Colonic mucosa (tissue), 4 donors: ENCODE results near the gene TXNDC17. TPM values are rescaled to one million over a fixed set of nuclear protein-coding genes. Genes with fewer than 3 reads are reported as not detected.

Source experiments
- DNase-seq: peaks from one replicate; pipeline ENCODE4 v3.0.0-alpha.2; 2020
- H3K27ac ChIP-seq: fragments of 200-600 bp; one replicate; pipeline ENCODE4 v1.8.0; 2021
- H3K27me3 ChIP-seq: fragments of 200-600 bp; one replicate; pipeline ENCODE4 v1.8.0; 2021
- H3K36me3 ChIP-seq: fragments of 200-600 bp; one replicate; pipeline ENCODE4 v1.8.0; 2021
- H3K4me1 ChIP-seq: fragments of 200-600 bp; one replicate; pipeline ENCODE4 v1.8.0; 2021; ENCODE audit warnings: mild to moderate bottlenecking
- H3K4me3 ChIP-seq: fragments of 200-600 bp; one replicate; pipeline ENCODE4 v1.8.0; 2021
- H3K9ac ChIP-seq, 2 donors: one replicate each; pipeline ENCODE4 v1.7.0; 2013; ENCODE audit warnings: control low read depth in 2 of 2, low read depth in 2 of 2, low read length in 2 of 2
- H3K9me3 ChIP-seq: fragments of 200-600 bp; one replicate; pipeline ENCODE4 v1.8.0; 2021
- intact Hi-C: fragments of 100-400 bp; cut with DNase I; formaldehyde crosslinking; loops from one replicate; pipeline ENCODE4 v1.14.1; 2022
- total RNA-seq, 2 donors: library from RNA; stranded (reverse); fragmentation: NEBNext Ultra II Directional in 1 of 2; extraction: Animal tissue kit (Norgen Biotek cat#: 25700) in 1 of 2; gene quantifications; one replicate each; pipeline ENCODE4 v1.2.1, GENCODE V29; 2021
- TF ChIP-seq, protein P1 (sequence below): fragments of 200-600 bp; IDR thresholded peaks from one replicate; pipeline ENCODE4 v1.8.0; 2022; ENCODE audit warnings: antibody characterized with exemption, mild to moderate bottlenecking
- donor health status: healthy.
- donor health status: DM: no; HTN: no; CAD: no.
- donor health status: DM: no; HTN: no; CAD: no.

TXNDC17 gene
- total RNA-seq, 2 donors from 2014 or later: 167 to 207 TPM

DNA sequence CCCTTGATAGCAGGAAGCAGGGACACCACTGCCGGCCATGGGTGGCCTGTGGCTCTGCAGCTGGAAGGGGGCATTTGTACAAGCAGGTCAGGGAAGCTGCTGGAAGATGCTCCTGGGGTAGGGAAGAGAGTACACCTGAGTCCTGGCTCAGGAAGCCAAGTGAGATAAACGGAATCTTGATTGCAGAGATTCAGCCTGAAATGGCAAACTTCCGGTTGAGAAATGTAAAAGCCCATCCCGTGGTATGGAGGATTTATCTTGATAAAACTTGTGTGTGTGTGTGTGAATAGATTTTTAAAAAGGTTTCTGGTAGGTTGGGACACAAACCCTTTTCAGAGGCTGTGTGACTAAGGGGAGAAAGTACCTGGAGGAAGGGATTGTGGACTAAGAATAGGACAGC lies 40.3 kb downstream of the TXNDC17 start:
- no peaks in the 10 kb centered on the region for H3K4me1 ChIP-seq
- H3K27me3 ChIP-seq: no peaks in the 10 kb centered on the region
- intact Hi-C loops: no loop called here
- H3K36me3 ChIP-seq: no peaks in the 10 kb centered on the region
- no peak overlapping the region for H3K27ac ChIP-seq
- H3K4me3 ChIP-seq: no peak overlapping the region
- no peaks in the 10 kb centered on the region for H3K9me3 ChIP-seq
- no peak for DNase-seq
- TF ChIP-seq, protein P1, sequence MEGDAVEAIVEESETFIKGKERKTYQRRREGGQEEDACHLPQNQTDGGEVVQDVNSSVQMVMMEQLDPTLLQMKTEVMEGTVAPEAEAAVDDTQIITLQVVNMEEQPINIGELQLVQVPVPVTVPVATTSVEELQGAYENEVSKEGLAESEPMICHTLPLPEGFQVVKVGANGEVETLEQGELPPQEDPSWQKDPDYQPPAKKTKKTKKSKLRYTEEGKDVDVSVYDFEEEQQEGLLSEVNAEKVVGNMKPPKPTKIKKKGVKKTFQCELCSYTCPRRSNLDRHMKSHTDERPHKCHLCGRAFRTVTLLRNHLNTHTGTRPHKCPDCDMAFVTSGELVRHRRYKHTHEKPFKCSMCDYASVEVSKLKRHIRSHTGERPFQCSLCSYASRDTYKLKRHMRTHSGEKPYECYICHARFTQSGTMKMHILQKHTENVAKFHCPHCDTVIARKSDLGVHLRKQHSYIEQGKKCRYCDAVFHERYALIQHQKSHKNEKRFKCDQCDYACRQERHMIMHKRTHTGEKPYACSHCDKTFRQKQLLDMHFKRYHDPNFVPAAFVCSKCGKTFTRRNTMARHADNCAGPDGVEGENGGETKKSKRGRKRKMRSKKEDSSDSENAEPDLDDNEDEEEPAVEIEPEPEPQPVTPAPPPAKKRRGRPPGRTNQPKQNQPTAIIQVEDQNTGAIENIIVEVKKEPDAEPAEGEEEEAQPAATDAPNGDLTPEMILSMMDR: no peak
- H3K9ac ChIP-seq: no peak overlapping the region

DNA sequence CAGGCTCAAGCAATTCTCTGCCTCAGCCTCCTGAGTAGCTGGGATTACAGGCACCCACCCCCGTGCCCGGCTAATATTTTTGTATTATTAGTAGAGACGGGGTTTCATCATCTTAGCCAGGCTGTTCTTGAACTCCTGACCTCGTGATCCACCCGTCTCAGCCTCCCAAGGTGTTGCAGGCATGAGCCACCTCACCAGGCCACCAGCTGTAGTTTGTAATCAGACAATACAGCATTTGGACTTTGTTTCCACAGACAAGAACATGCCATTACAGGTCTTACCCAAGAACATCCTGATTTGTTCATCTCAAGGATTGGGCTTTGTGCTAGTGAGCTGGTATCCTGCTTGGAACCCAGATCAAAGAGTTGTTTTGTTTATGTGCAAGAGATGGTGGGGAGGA lies 40.8 kb downstream of the TXNDC17 start:
- TF ChIP-seq, protein P1: no peak

DNA sequence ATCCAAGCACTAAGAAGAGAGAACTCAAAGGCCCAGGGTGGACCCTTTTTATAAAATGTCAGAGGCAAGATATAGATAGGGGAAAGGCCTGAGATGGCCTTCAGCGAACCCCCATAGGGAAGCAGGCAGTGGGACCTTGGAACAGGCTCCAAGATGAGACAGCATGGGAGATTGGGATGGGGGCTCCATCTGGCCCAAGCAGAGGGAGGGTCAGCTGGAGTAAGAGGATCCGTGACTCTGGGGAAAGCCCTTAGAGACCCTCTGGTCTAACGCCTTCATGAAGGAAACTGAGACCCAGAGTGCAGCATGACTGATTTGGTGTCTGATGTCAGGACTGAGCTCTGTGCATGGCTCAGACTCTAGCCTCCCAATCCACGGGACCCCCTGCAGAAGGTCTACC lies 41.5 kb downstream of the TXNDC17 start:
- Histone ChIP-seq H3K9me3 (no peaks in the 10 kb centered on the region), H3K27ac (no peak overlapping the region), H3K4me1 (no peaks in the 10 kb centered on the region), H3K27me3 (no peaks in the 10 kb centered on the region), H3K36me3 (no peaks in the 10 kb centered on the region), H3K9ac (no peak overlapping the region), H3K4me3 (no peak overlapping the region)
- TF ChIP-seq, protein P1: no peak
- no peak for DNase-seq
- intact Hi-C loops: no loop called here

More for the DNA sequence above, 40.8 kb downstream of the TXNDC17 start:
- no peak for DNase-seq
- Histone ChIP-seq H3K9me3 (no peaks in the 10 kb centered on the region), H3K36me3 (no peaks in the 10 kb centered on the region), H3K4me3 (no peak overlapping the region), H3K4me1 (no peaks in the 10 kb centered on the region), H3K27ac (no peak overlapping the region), H3K27me3 (no peaks in the 10 kb centered on the region), H3K9ac (no peak overlapping the region)
- intact Hi-C loops: no loop called here

DNA sequence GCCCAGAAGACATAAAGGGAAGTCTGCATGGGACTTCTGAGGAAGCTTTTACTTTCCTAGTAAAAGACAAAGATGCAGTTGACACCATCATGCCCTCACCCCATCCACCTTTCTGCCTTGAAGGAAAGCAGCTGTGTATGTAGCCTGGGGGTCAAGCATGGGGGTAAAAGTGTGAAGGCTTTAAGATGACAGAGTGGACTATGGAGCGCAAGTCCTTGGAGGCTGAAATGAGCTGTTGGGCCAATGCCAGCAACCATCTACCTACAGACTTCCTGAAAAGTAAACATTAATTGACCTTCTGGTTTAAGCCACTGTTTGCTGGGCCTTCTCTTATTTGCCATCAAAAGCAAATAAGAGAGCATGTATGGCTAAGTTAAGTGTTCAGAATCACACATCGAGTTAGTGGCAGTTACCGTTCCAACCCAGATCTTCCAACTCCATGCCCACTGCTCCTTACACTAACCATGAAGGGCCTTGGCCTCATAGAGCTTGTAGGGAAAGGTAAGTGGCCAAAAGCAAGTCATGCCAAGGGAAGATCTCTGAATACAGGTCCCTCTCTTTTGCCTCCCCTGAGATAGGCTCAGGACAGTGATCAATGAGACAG lies 42.3 kb downstream of the TXNDC17 start:
- DNase-seq: no peak
- no peaks in the 10 kb centered on the region for H3K27me3 ChIP-seq
- H3K4me1 ChIP-seq: no peaks in the 10 kb centered on the region
- no peak overlapping the region for H3K4me3 ChIP-seq
- no peak overlapping the region for H3K9ac ChIP-seq
- H3K9me3 ChIP-seq: no peaks in the 10 kb centered on the region
- no peak overlapping the region for H3K27ac ChIP-seq
- TF ChIP-seq, protein P1: no peak
- H3K36me3 ChIP-seq: no peaks in the 10 kb centered on the region
- intact Hi-C loops: no loop called here

DNA sequence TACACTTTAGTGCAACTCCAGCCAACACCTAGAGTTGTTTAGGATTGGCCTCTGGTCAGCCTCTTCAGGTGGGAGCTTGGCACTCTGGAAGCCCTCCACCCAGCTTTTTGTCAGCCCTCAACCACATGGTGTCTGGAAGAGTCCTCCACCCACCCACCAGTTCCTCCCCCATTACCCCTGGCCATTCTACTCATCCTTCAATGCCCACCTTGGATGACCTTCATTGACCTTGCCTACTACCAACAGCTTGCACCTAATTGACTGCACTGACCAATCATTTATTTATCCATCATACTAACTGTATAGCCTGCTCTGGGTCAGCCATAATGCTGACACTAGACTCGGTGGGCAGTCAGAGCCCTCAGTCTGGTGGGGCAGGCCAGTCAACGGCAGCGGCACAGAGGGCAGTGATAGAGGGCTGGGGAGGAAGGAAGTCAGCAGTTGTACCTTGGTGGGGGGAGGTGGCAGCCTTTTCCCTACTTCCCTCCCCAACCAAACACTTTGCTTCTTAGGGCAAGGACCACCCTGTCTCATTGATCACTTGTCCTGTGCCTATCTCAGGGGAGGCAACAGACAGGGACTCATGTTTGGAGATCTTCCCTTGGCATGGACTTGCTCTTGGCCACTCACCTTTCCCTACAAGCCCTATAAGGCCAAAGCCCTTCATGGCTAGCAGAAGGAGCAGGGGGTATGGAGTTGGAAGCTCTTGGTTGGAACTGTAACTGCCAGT lies 43.0 kb downstream of the TXNDC17 start:
- H3K4me3 ChIP-seq: no peak overlapping the region
- no peaks in the 10 kb centered on the region for H3K27me3 ChIP-seq
- no peaks in the 10 kb centered on the region for H3K4me1 ChIP-seq
- DNase-seq: no peak
- TF ChIP-seq, protein P1: no peak
- no peaks in the 10 kb centered on the region for H3K36me3 ChIP-seq
- H3K9me3 ChIP-seq: no peaks in the 10 kb centered on the region
- intact Hi-C loops: no loop called here
- H3K27ac ChIP-seq: no peak overlapping the region
- H3K9ac ChIP-seq: no peak overlapping the region
